ENCODE results near the gene PUS7L. TPM values are rescaled to one million over a fixed set of nuclear protein-coding genes. Genes with fewer than 3 reads are reported as not detected.

PUS7L gene
- total and polyA plus RNA-seq, 2 experiments from 2014 or later: 36.0 to 66.1 TPM

DNA sequence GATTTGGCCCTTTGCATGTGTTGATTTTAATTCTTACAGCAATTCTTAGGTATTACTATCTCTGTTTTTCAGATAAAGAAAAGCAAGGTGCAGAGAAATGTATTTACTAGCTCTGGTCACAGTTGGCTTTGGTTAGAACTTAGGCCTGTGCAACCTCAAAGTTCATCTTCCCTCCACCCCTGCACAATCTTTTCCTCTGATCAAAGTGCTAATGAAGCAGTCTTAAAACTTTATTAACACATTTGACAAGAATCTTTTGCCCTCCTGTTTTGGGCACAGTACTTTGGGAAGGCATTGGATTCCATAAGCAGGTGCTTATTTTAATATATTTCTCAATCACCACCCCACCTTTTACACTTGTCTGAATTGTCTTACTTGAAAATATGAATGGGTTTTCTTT, 2.9 kb upstream of the PUS7L start (continued):
- TF ChIP-seq ZNF462 (CRISPR knock-in tag; IDR thresholded peaks at IDR 0.05): no peak
- TF ChIP-seq CREB1 (CRISPR knock-in tag; IDR thresholded peaks at IDR 0.05; ENCODE audit: low read depth): no peak
- TF ChIP-seq, protein P1, sequence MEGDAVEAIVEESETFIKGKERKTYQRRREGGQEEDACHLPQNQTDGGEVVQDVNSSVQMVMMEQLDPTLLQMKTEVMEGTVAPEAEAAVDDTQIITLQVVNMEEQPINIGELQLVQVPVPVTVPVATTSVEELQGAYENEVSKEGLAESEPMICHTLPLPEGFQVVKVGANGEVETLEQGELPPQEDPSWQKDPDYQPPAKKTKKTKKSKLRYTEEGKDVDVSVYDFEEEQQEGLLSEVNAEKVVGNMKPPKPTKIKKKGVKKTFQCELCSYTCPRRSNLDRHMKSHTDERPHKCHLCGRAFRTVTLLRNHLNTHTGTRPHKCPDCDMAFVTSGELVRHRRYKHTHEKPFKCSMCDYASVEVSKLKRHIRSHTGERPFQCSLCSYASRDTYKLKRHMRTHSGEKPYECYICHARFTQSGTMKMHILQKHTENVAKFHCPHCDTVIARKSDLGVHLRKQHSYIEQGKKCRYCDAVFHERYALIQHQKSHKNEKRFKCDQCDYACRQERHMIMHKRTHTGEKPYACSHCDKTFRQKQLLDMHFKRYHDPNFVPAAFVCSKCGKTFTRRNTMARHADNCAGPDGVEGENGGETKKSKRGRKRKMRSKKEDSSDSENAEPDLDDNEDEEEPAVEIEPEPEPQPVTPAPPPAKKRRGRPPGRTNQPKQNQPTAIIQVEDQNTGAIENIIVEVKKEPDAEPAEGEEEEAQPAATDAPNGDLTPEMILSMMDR (conservative IDR thresholded peaks at IDR 0.05; ENCODE audit: low read depth in 2 of 2): no peak
- TF ChIP-seq STAT1 (IDR thresholded peaks at IDR 0.05; ENCODE audit: unreplicated experiment): no peak
- TF ChIP-seq EZH2phosphoT487 (IDR thresholded peaks at IDR 0.05; ENCODE audit: unreplicated experiment): no peak
- TF ChIP-seq ZNF331 (CRISPR knock-in tag; IDR thresholded peaks at IDR 0.05; ENCODE audit: low read depth): no peak

DNA sequence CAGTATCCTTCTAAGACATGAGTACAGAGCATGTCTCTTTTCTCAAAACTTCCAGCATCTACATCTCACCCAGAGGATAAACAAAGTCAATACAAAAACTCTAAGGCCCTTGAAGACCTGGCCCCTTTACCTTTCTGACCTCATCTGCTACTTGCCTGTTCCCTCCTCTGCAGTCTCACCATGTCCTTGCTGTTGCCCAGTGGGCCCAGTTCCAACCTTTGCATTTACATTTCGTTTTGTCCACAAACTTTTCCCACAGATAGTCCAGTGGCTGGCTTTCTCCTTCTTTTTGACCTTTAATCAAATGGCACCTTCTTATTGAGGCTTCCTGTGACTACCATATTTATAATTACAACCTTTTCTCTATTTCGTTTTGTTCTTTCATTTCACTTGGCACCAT, 1.8 kb upstream of the PUS7L start:
- Histone ChIP-seq H3K27ac (ENCODE audit: low read depth) (no peak overlapping the region), H4K20me1 (replicated peaks; ENCODE audit: insufficient read depth) (no peaks in the 10 kb centered on the region), H2AFZ (no peak overlapping the region), H3K4me3 (peak overlapping the region; percentile 74; the same call in 1 of the 2 replicates), H3F3A (replicated peaks; ENCODE audit: low read depth) (no peaks in the 10 kb centered on the region), H3K27me3 (ENCODE audit: insufficient read depth) (no peaks in the 10 kb centered on the region), H3K4me2 (peak overlapping the region; percentile 84), H3K79me2 (replicated peaks; ENCODE audit: insufficient read depth) (peaks cover 29% of the 10 kb centered on the region), H3K36me3 (ENCODE audit: insufficient read depth) (no peaks in the 10 kb centered on the region), H3K9me2 (ENCODE audit: insufficient read depth) (no peaks in the 10 kb centered on the region), H3K4me1 (ENCODE audit: insufficient read depth) (peaks cover 48% of the 10 kb centered on the region)
- Mint-ChIP-seq H3K9me3 (no peaks in the 10 kb centered on the region; the same call in 2 of the 3 replicates), H3K27me3 (ENCODE audit: insufficient read depth, low read depth, poor library complexity) (peaks cover 9% of the 10 kb centered on the region), H3K4me1 (peaks cover 46% of the 10 kb centered on the region), H3K4me3 (peak overlapping the region; percentile 91), H3K27ac (no peak overlapping the region), H3K36me3 (ENCODE audit: low read depth) (peaks cover 5% of the 10 kb centered on the region; the same call in 2 of the 3 replicates)
- ATAC-seq (no peak), DNase-seq (ENCODE audit: low spot score) (no peak)
- TF ChIP-seq ZNF331 (CRISPR knock-in tag; IDR thresholded peaks at IDR 0.05; ENCODE audit: low read depth): no peak
- TF ChIP-seq JUNB (IDR thresholded peaks at IDR 0.05; ENCODE audit: unreplicated experiment): no peak

Measured in GM23338 (cell line).